GM12872 (cell line): ENCODE results near the gene ZCCHC14.

ENCODE experiments used
- CTCF ChIP-seq: IDR thresholded peaks from 3 replicates; pipeline ENCODE4 v1.5.1; 2011; ENCODE audit warnings: low read depth, mild to moderate bottlenecking, low read length, moderate library complexity; ENCODE audit not compliant: insufficient read depth

ZCCHC14 gene

GRCh38 chr16:87443964-87444363 is 48.9 kb downstream of the ZCCHC14 start:
- no peak for TF ChIP-seq CTCF

GRCh38 chr16:87443016-87443415 is 49.8 kb downstream of the ZCCHC14 start:
- TF ChIP-seq CTCF = no peak

- TF ChIP-seq CTCF = no peak
Measured at GRCh38 chr16:87442581-87442966, 50.2 kb downstream of the ZCCHC14 start.

GRCh38 chr16:87441886-87442580 is 50.8 kb downstream of the ZCCHC14 start:
- no peak for TF ChIP-seq CTCF

GRCh38 chr16:87439926-87440325 is 52.9 kb downstream of the ZCCHC14 start:
- no peak for TF ChIP-seq CTCF

- no peak for TF ChIP-seq CTCF
Measured at GRCh38 chr16:87438611-87438985, 54.2 kb downstream of the ZCCHC14 start.

GRCh38 chr16:87437911-87438610 is 54.8 kb downstream of the ZCCHC14 start:
- no peak for TF ChIP-seq CTCF
